ENCODE results near the gene PTGES3L. TPM values are rescaled to one million over a fixed set of nuclear protein-coding genes. Genes with fewer than 3 reads are reported as not detected.

The PTGES3L gene
- total and polyA plus RNA-seq, 2 of the 13 experiments (the other 11 are each of a cell fraction or from before 2014, with no cell fraction given) = 1.2 to 2.9 TPM

DNA sequence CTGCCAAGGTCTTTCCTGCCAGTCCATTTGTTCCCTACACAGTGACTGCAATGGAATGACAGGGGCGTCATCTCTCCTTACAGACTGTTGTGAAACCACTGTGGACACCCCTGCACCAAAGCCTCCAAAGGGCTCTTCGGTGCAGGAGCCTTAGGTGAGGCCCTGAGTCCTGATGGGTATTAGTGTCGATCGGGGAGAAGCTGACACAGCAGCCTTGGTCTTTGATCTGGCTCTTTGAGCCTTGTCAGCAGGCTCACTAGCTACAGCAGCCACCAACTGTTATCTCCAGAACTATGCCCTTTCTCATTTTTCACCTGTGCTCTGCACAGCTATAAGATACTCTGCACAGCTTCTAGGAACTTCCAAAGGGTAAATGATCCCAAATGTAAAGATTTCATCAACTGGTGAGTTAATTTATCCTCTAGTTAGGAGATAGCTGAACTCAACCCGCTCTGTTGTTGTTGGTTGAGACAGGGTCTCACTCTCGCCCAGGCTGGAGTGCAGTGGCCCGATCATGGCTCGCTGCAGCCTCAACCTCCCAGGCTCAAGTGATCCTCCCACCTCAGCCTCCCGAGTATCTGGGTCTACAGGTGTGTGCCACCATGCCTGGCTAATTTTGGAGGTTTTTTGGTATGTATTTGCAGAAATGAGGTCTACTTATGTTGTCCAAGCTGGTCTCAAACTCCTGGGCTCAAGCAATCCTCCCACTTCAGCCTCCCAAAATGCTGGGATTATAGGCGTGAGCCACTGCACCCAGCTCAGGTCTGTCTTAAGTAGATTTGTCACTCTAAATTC, 59.6 kb downstream of the PTGES3L start (continued):
- TF ChIP-seq ZNF17 (CRISPR knock-in tag; IDR thresholded peaks at IDR 0.05) = no peak
- TF ChIP-seq SPEN (CRISPR knock-in tag; IDR thresholded peaks at IDR 0.05; ENCODE audit: low read depth) = no peak
- peak; percentile 52; the same call in 1 of the 2 replicates for TF ChIP-seq ZMYM4 (CRISPR knock-in tag; IDR thresholded peaks at IDR 0.05)
- TF ChIP-seq MEF2D (CRISPR knock-in tag; IDR thresholded peaks at IDR 0.05) = no peak
- TF ChIP-seq, protein P1, sequence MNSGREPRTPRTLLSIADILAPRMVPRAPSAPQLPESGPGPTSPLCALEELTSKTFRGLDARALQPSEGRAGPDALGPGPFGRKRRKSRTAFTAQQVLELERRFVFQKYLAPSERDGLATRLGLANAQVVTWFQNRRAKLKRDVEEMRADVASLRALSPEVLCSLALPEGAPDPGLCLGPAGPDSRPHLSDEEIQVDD (CRISPR knock-in tag; IDR thresholded peaks at IDR 0.05; ENCODE audit: borderline replicate concordance) = no peak
- no peak for TF ChIP-seq ZBTB3 (CRISPR knock-in tag; IDR thresholded peaks at IDR 0.05; ENCODE audit: borderline replicate concordance, low read depth)
- TF ChIP-seq ETV5 (CRISPR knock-in tag; IDR thresholded peaks at IDR 0.05; ENCODE audit: borderline replicate concordance) = 0 out of 2 replicates have a peak, but pooled peaks have one; percentile 49
- TF ChIP-seq GATAD2A (CRISPR knock-in tag; IDR thresholded peaks at IDR 0.05) = peak; percentile 91
- TF ChIP-seq ZNF615 (CRISPR knock-in tag; IDR thresholded peaks at IDR 0.05; ENCODE audit: borderline replicate concordance) = no peak
- 0 out of 2 replicates have a peak, but pooled peaks have one; percentile 48 for TF ChIP-seq WIZ (CRISPR knock-in tag; IDR thresholded peaks at IDR 0.05)
- no peak for TF ChIP-seq ZNF282 (IDR thresholded peaks at IDR 0.05; ENCODE audit: partially characterized antibody)
- peak; percentile 39 for TF ChIP-seq XRCC5 (optimal IDR thresholded peaks at IDR 0.05; ENCODE audit: low read length)
- TF ChIP-seq ZFX (CRISPR knock-in tag; IDR thresholded peaks at IDR 0.05; ENCODE audit: low read depth) = peak; percentile 33
- TF ChIP-seq POLR2AphosphoS5 (IDR thresholded peaks at IDR 0.05; ENCODE audit: low read depth, low read length) = no peak
- TF ChIP-seq, protein P2, sequence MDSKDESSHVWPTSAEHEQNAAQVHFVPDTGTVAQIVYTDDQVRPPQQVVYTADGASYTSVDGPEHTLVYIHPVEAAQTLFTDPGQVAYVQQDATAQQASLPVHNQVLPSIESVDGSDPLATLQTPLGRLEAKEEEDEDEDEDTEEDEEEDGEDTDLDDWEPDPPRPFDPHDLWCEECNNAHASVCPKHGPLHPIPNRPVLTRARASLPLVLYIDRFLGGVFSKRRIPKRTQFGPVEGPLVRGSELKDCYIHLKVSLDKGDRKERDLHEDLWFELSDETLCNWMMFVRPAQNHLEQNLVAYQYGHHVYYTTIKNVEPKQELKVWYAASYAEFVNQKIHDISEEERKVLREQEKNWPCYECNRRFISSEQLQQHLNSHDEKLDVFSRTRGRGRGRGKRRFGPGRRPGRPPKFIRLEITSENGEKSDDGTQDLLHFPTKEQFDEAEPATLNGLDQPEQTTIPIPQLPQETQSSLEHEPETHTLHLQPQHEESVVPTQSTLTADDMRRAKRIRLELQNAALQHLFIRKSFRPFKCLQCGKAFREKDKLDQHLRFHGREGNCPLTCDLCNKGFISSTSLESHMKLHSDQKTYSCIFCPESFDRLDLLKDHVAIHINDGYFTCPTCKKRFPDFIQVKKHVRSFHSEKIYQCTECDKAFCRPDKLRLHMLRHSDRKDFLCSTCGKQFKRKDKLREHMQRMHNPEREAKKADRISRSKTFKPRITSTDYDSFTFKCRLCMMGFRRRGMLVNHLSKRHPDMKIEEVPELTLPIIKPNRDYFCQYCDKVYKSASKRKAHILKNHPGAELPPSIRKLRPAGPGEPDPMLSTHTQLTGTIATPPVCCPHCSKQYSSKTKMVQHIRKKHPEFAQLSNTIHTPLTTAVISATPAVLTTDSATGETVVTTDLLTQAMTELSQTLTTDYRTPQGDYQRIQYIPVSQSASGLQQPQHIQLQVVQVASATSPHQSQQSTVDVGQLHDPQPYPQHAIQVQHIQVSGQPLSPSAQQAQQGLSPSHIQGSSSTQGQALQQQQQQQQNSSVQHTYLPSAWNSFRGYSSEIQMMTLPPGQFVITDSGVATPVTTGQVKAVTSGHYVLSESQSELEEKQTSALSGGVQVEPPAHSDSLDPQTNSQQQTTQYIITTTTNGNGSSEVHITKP (CRISPR knock-in tag; IDR thresholded peaks at IDR 0.05; ENCODE audit: low read depth) = peak; percentile 66; the same call in 1 of the 2 replicates
- no peak for TF ChIP-seq ZKSCAN5 (CRISPR knock-in tag; IDR thresholded peaks at IDR 0.05)
- no peak for TF ChIP-seq ZNF678 (CRISPR knock-in tag; IDR thresholded peaks at IDR 0.05)
- TF ChIP-seq ZNF562 (CRISPR knock-in tag; IDR thresholded peaks at IDR 0.05; ENCODE audit: borderline replicate concordance) = no peak
- TF ChIP-seq ZNF383 (CRISPR knock-in tag; IDR thresholded peaks at IDR 0.05; ENCODE audit: borderline replicate concordance) = no peak
- no peak for TF ChIP-seq NR2F2 (IDR thresholded peaks at IDR 0.05; ENCODE audit: borderline replicate concordance, low read depth)
- TF ChIP-seq SYNCRIP (IDR thresholded peaks at IDR 0.05; ENCODE audit: insufficient read depth, low read depth, low read length) = no peak
- TF ChIP-seq KLF6 (CRISPR knock-in tag; IDR thresholded peaks at IDR 0.05) = no peak
- no peak; the same call in 1 of the 2 replicates for TF ChIP-seq ZNF441 (CRISPR knock-in tag; IDR thresholded peaks at IDR 0.05; ENCODE audit: borderline replicate concordance)
- TF ChIP-seq, protein P3, sequence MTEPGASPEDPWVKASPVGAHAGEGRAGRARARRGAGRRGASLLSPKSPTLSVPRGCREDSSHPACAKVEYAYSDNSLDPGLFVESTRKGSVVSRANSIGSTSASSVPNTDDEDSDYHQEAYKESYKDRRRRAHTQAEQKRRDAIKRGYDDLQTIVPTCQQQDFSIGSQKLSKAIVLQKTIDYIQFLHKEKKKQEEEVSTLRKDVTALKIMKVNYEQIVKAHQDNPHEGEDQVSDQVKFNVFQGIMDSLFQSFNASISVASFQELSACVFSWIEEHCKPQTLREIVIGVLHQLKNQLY (CRISPR knock-in tag; IDR thresholded peaks at IDR 0.05) = 0 out of 2 replicates have a peak, but pooled peaks have one; percentile 54
- TF ChIP-seq REPIN1 (CRISPR knock-in tag; IDR thresholded peaks at IDR 0.05; ENCODE audit: borderline replicate concordance, low read depth) = peak; percentile 83; the same call in 1 of the 2 replicates

All from HepG2 (cell line).